Left hindlimb (tissue), 1 donor: ENCODE results near the gene FZD2.

ENCODE experiments used
- DNase-seq: peaks from one replicate; pipeline ENCODE4 v3.0.0-alpha.2; 2018

Gene FZD2

GRCh38 chr17:44608727-44609435 lies 51.6 kb downstream of the FZD2 start:
- no peak for DNase-seq

- no peak for DNase-seq
These were observed 53.0 kb downstream of the FZD2 start for GRCh38 chr17:44610331-44610730.
